Chondrocyte (in vitro differentiated cells): Measurements from ENCODE around the gene ELP6. TPM values are rescaled to one million over a fixed set of nuclear protein-coding genes. Genes with fewer than 3 reads are reported as not detected.

ENCODE experiments used
- DNase-seq: peaks from one replicate; pipeline ENCODE4 v3.0.0; 2021; ENCODE audit warnings: mixed read lengths, low spot score
- H3K27ac Mint-ChIP-seq: one replicate; pipeline ENCODE4 v1.8.0; 2021; ENCODE audit warnings: mild to moderate bottlenecking, moderate library complexity, mixed read lengths; ENCODE audit not compliant: unreplicated experiment
- H3K27me3 Mint-ChIP-seq: 2 replicates; pipeline ENCODE4 v1.8.0; 2021; ENCODE audit warnings: low read depth, mixed read lengths
- H3K36me3 Mint-ChIP-seq: 2 replicates; pipeline ENCODE4 v1.8.0; 2021; ENCODE audit warnings: low read depth, mixed read lengths
- H3K4me1 Mint-ChIP-seq: 2 replicates; pipeline ENCODE4 v1.8.0; 2021; ENCODE audit warnings: low read depth, mild to moderate bottlenecking, mixed read lengths
- H3K4me3 Mint-ChIP-seq: one replicate; pipeline ENCODE4 v1.8.0; 2021; ENCODE audit warnings: mild to moderate bottlenecking, moderate library complexity, mixed read lengths; ENCODE audit not compliant: unreplicated experiment
- H3K9me3 Mint-ChIP-seq: 2 replicates; pipeline ENCODE4 v1.8.0; 2021; ENCODE audit warnings: low read depth, mixed read lengths
- CTCF ChIP-seq: fragments of 200-600 bp; sonication (generic); IDR thresholded peaks from 2 replicates; pipeline ENCODE4 v1.5.0; 2021; ENCODE audit warnings: antibody characterized with exemption, mild to moderate bottlenecking, moderate library complexity
- total RNA-seq: library from RNA; stranded (reverse); gene quantifications from 3 replicates; pipeline ENCODE4 v1.2.1, GENCODE V29; 2021

The ELP6 gene
- total RNA-seq, 1 donor from 2014 or later = 30.2 TPM

- no peak overlapping the region for H3K4me3 Mint-ChIP-seq
- H3K4me1 Mint-ChIP-seq = peaks cover 14% of the 10 kb centered on the region
- DNase-seq = no peak
- TF ChIP-seq CTCF = no peak
- no peaks in the 10 kb centered on the region for H3K9me3 Mint-ChIP-seq
- no peaks in the 10 kb centered on the region for H3K27me3 Mint-ChIP-seq
- H3K27ac Mint-ChIP-seq = no peak overlapping the region
- H3K36me3 Mint-ChIP-seq = no peaks in the 10 kb centered on the region
Observed at GRCh38 chr3:47479826-47480160, 33.7 kb downstream of the ELP6 start.

- no peaks in the 10 kb centered on the region for H3K9me3 Mint-ChIP-seq
Observed at GRCh38 chr3:47478022-47478421, 35.5 kb downstream of the ELP6 start.

GRCh38 chr3:47476644-47477199 is 36.8 kb downstream of the ELP6 start:
- Mint-ChIP-seq H3K36me3 (no peaks in the 10 kb centered on the region), H3K4me1 (peaks cover 26% of the 10 kb centered on the region), H3K9me3 (no peaks in the 10 kb centered on the region), H3K4me3 (peak overlapping the region; percentile 87), H3K27ac (peak overlapping the region; percentile 69), H3K27me3 (no peaks in the 10 kb centered on the region)
- no peak for TF ChIP-seq CTCF
- no peak for DNase-seq

More at GRCh38 chr3:47478022-47478421, 35.5 kb downstream of the ELP6 start:
- no peak overlapping the region for H3K4me3 Mint-ChIP-seq
- no peaks in the 10 kb centered on the region for H3K36me3 Mint-ChIP-seq
- peaks cover 26% of the 10 kb centered on the region for H3K4me1 Mint-ChIP-seq
- no peak overlapping the region for H3K27ac Mint-ChIP-seq
- DNase-seq = no peak
- no peaks in the 10 kb centered on the region for H3K27me3 Mint-ChIP-seq
- TF ChIP-seq CTCF = no peak

GRCh38 chr3:47476330-47476626 is 37.2 kb downstream of the ELP6 start:
- H3K27me3 Mint-ChIP-seq = no peaks in the 10 kb centered on the region
- peak overlapping the region; percentile 93 for H3K27ac Mint-ChIP-seq
- H3K36me3 Mint-ChIP-seq = no peaks in the 10 kb centered on the region
- TF ChIP-seq CTCF = no peak
- H3K4me3 Mint-ChIP-seq = peak overlapping the region; percentile 87
- peaks cover 26% of the 10 kb centered on the region for H3K4me1 Mint-ChIP-seq
- H3K9me3 Mint-ChIP-seq = no peaks in the 10 kb centered on the region
- DNase-seq = no peak

GRCh38 chr3:47475570-47476329 is 37.8 kb downstream of the ELP6 start, which contains the start of gene SCAP:
Gene SCAP (minus strand): TSS chr3:47475941. CDS start chr3:47442993, 32,948 bp downstream.
- DNase-seq = peak; percentile 91
- Mint-ChIP-seq H3K27ac (peak within 1 kb of the TSS; percentile 93), H3K36me3 (no peaks in the 10 kb centered on the region), H3K9me3 (no peaks in the 10 kb centered on the region), H3K4me3 (peak within 1 kb of the TSS; percentile 87), H3K27me3 (no peaks in the 10 kb centered on the region), H3K4me1 (peaks cover 26% of the 10 kb centered on the region)
- TF ChIP-seq CTCF = peak; percentile 96
